ENCODE measurements around the gene SACS. TPM values are rescaled to one million over a fixed set of nuclear protein-coding genes. Genes with fewer than 3 reads are reported as not detected.
A peak's percentile ranks its signal among the peaks of the same experiment; 100 is the strongest.

SACS gene
- total and polyA plus RNA-seq, 3 experiments from 2014 or later: 7.8 to 50.6 (median 48.1) TPM

GRCh38 chr13:23392313-23392712 is 41.2 kb downstream of the SACS start:
- H3K36me3 ChIP-seq (ENCODE audit: insufficient read depth, low read length): no peaks in the 10 kb centered on the region
- no peaks in the 10 kb centered on the region for H3K27me3 ChIP-seq (ENCODE audit: insufficient read depth, low read length, poor library complexity, severe bottlenecking)
- ChIA-PET POLR2A (no interaction called here), CTCF (no interaction called here)
- Mint-ChIP-seq H3K36me3 (no peaks in the 10 kb centered on the region), H3K4me1 (no peaks in the 10 kb centered on the region), H3K4me3 (no peak overlapping the region), H3K9me3 (no peaks in the 10 kb centered on the region), H3K27ac (no peak overlapping the region), H3K27me3 (peaks cover 3 to 11% of the 10 kb centered on the region in 2 donors)
- no peaks in the 10 kb centered on the region for H3K4me1 ChIP-seq (ENCODE audit: insufficient read depth, low read length)
- H3K27ac ChIP-seq (ENCODE audit: low read depth, low read length): no peak overlapping the region
- H3K4me3 ChIP-seq (ENCODE audit: low read length): no peak overlapping the region
- no peaks in the 10 kb centered on the region for H3K9me3 ChIP-seq (ENCODE audit: low read length)
- DNase-seq: no peak

GRCh38 chr13:23391752-23392151 is 41.8 kb downstream of the SACS start:
- H3K36me3 ChIP-seq (ENCODE audit: insufficient read depth, low read length): no peaks in the 10 kb centered on the region
- Mint-ChIP-seq H3K27me3 (peaks cover 3 to 12% of the 10 kb centered on the region in 2 donors), H3K36me3 (no peaks in the 10 kb centered on the region), H3K9me3 (no peaks in the 10 kb centered on the region), H3K27ac (no peak overlapping the region), H3K4me1 (peaks cover 0 to under 1% (median 0%) of the 10 kb centered on the region in 3 donors), H3K4me3 (no peak overlapping the region)
- CTCF ChIA-PET: no interaction called here
- no peak overlapping the region for H3K4me3 ChIP-seq (ENCODE audit: low read length)
- no peak overlapping the region for H3K27ac ChIP-seq (ENCODE audit: low read depth, low read length)
- POLR2A ChIA-PET: no interaction called here
- no peaks in the 10 kb centered on the region for H3K4me1 ChIP-seq (ENCODE audit: insufficient read depth, low read length)
- DNase-seq: no peak
- no peaks in the 10 kb centered on the region for H3K9me3 ChIP-seq (ENCODE audit: low read length)
- H3K27me3 ChIP-seq (ENCODE audit: insufficient read depth, low read length, poor library complexity, severe bottlenecking): no peaks in the 10 kb centered on the region

GRCh38 chr13:23386533-23386932 is 47.0 kb downstream of the SACS start:
- H3K27me3 ChIP-seq (ENCODE audit: insufficient read depth, low read length, poor library complexity, severe bottlenecking): no peaks in the 10 kb centered on the region
- Mint-ChIP-seq H3K36me3 (no peaks in the 10 kb centered on the region), H3K4me3 (no peak overlapping the region), H3K4me1 (peaks cover 0 to 5% (median 0%) of the 10 kb centered on the region in 3 donors), H3K27me3 (peaks cover 0 to 9% of the 10 kb centered on the region in 2 donors), H3K27ac (peak overlapping the region in 1 of 8 donors; percentile 29), H3K9me3 (no peaks in the 10 kb centered on the region)
- H3K4me3 ChIP-seq (ENCODE audit: low read length): no peak overlapping the region
- POLR2A ChIA-PET: no interaction called here
- no peaks in the 10 kb centered on the region for H3K4me1 ChIP-seq (ENCODE audit: insufficient read depth, low read length)
- no peak for DNase-seq
- no peak overlapping the region for H3K27ac ChIP-seq (ENCODE audit: low read depth, low read length)
- no peaks in the 10 kb centered on the region for H3K9me3 ChIP-seq (ENCODE audit: low read length)
- no peaks in the 10 kb centered on the region for H3K36me3 ChIP-seq (ENCODE audit: insufficient read depth, low read length)
- CTCF ChIA-PET: no interaction called here

GRCh38 chr13:23385931-23386330 is 47.6 kb downstream of the SACS start:
- ChIA-PET CTCF (no interaction called here), POLR2A (no interaction called here)
- Mint-ChIP-seq H3K4me1 (peaks cover 0 to 5% (median 0%) of the 10 kb centered on the region in 3 donors), H3K27ac (no peak overlapping the region), H3K27me3 (peaks cover 0 to 9% of the 10 kb centered on the region in 2 donors), H3K4me3 (no peak overlapping the region), H3K36me3 (no peaks in the 10 kb centered on the region), H3K9me3 (no peaks in the 10 kb centered on the region)
- H3K27me3 ChIP-seq (ENCODE audit: insufficient read depth, low read length, poor library complexity, severe bottlenecking): no peaks in the 10 kb centered on the region
- H3K4me3 ChIP-seq (ENCODE audit: low read length): no peak overlapping the region
- no peaks in the 10 kb centered on the region for H3K4me1 ChIP-seq (ENCODE audit: insufficient read depth, low read length)
- H3K27ac ChIP-seq (ENCODE audit: low read depth, low read length): no peak overlapping the region
- H3K9me3 ChIP-seq (ENCODE audit: low read length): no peaks in the 10 kb centered on the region
- no peaks in the 10 kb centered on the region for H3K36me3 ChIP-seq (ENCODE audit: insufficient read depth, low read length)
- no peak for DNase-seq

- Mint-ChIP-seq H3K4me3 (no peak overlapping the region), H3K27ac (no peak overlapping the region), H3K36me3 (no peaks in the 10 kb centered on the region), H3K27me3 (peaks cover 0 to 9% of the 10 kb centered on the region in 2 donors), H3K9me3 (no peaks in the 10 kb centered on the region), H3K4me1 (peaks cover 4 to 15% (median 9%) of the 10 kb centered on the region in 3 donors)
- Histone ChIP-seq H3K27ac (ENCODE audit: low read depth, low read length) (no peak overlapping the region), H3K4me3 (ENCODE audit: low read length) (no peak overlapping the region), H3K27me3 (ENCODE audit: insufficient read depth, low read length, poor library complexity, severe bottlenecking) (no peaks in the 10 kb centered on the region), H3K4me1 (ENCODE audit: insufficient read depth, low read length) (no peaks in the 10 kb centered on the region), H3K36me3 (ENCODE audit: insufficient read depth, low read length) (no peaks in the 10 kb centered on the region), H3K9me3 (ENCODE audit: low read length) (no peaks in the 10 kb centered on the region)
- ChIA-PET POLR2A (no interaction called here), CTCF (no interaction called here)
- DNase-seq: no peak
Observed at GRCh38 chr13:23384111-23384510, 49.4 kb downstream of the SACS start.

GRCh38 chr13:23383151-23383550 is 50.4 kb downstream of the SACS start:
- Mint-ChIP-seq H3K4me1 (peaks cover 9 to 23% (median 17%) of the 10 kb centered on the region in 3 donors), H3K27me3 (peaks cover 0 to 9% of the 10 kb centered on the region in 2 donors), H3K9me3 (peaks cover 0 to 2% (median 0%) of the 10 kb centered on the region in 5 donors), H3K4me3 (no peak overlapping the region), H3K36me3 (no peaks in the 10 kb centered on the region), H3K27ac (no peak overlapping the region)
- no peak for DNase-seq
- no peaks in the 10 kb centered on the region for H3K27me3 ChIP-seq (ENCODE audit: insufficient read depth, low read length, poor library complexity, severe bottlenecking)
- no peak overlapping the region for H3K4me3 ChIP-seq (ENCODE audit: low read length)
- H3K36me3 ChIP-seq (ENCODE audit: insufficient read depth, low read length): no peaks in the 10 kb centered on the region
- no peak overlapping the region for H3K27ac ChIP-seq (ENCODE audit: low read depth, low read length)
- H3K4me1 ChIP-seq (ENCODE audit: insufficient read depth, low read length): peaks cover 8% of the 10 kb centered on the region
- H3K9me3 ChIP-seq (ENCODE audit: low read length): no peaks in the 10 kb centered on the region
- POLR2A ChIA-PET: no interaction called here
- CTCF ChIA-PET: no interaction called here

GRCh38 chr13:23381866-23382265 is 51.6 kb downstream of the SACS start:
- peaks cover 19 to 33% (median 28%) of the 10 kb centered on the region in 3 donors for H3K4me1 Mint-ChIP-seq
- no peaks in the 10 kb centered on the region for H3K9me3 ChIP-seq (ENCODE audit: low read length)
- H3K4me1 ChIP-seq (ENCODE audit: insufficient read depth, low read length): peaks cover 16% of the 10 kb centered on the region
- no peak for DNase-seq
- no peaks in the 10 kb centered on the region for H3K36me3 ChIP-seq (ENCODE audit: insufficient read depth, low read length)
- H3K4me3 Mint-ChIP-seq: no peak overlapping the region
- H3K36me3 Mint-ChIP-seq: no peaks in the 10 kb centered on the region
- no peak overlapping the region for H3K4me3 ChIP-seq (ENCODE audit: low read length)
- H3K27ac ChIP-seq (ENCODE audit: low read depth, low read length): no peak overlapping the region
- H3K9me3 Mint-ChIP-seq: peaks cover 0 to 2% (median 0%) of the 10 kb centered on the region in 5 donors
- ChIA-PET CTCF (no interaction called here), POLR2A (no interaction called here)
- no peaks in the 10 kb centered on the region for H3K27me3 ChIP-seq (ENCODE audit: insufficient read depth, low read length, poor library complexity, severe bottlenecking)
- peaks cover 0 to 3% of the 10 kb centered on the region in 2 donors for H3K27me3 Mint-ChIP-seq
- no peak overlapping the region for H3K27ac Mint-ChIP-seq

GRCh38 chr13:23380534-23380933 is 53.0 kb downstream of the SACS start:
- no peak overlapping the region for H3K4me3 Mint-ChIP-seq
- no peaks in the 10 kb centered on the region for H3K36me3 ChIP-seq (ENCODE audit: insufficient read depth, low read length)
- H3K36me3 Mint-ChIP-seq: no peaks in the 10 kb centered on the region
- DNase-seq: no peak
- no peak overlapping the region for H3K27ac ChIP-seq (ENCODE audit: low read depth, low read length)
- ChIA-PET CTCF (no interaction called here), POLR2A (no interaction called here)
- no peak overlapping the region for H3K27ac Mint-ChIP-seq
- no peaks in the 10 kb centered on the region for H3K27me3 ChIP-seq (ENCODE audit: insufficient read depth, low read length, poor library complexity, severe bottlenecking)
- peaks cover 0 to 2% (median 0%) of the 10 kb centered on the region in 5 donors for H3K9me3 Mint-ChIP-seq
- H3K9me3 ChIP-seq (ENCODE audit: low read length): no peaks in the 10 kb centered on the region
- H3K27me3 Mint-ChIP-seq: no peaks in the 10 kb centered on the region
- H3K4me1 ChIP-seq (ENCODE audit: insufficient read depth, low read length): peaks cover 21% of the 10 kb centered on the region
- no peak overlapping the region for H3K4me3 ChIP-seq (ENCODE audit: low read length)
- H3K4me1 Mint-ChIP-seq: peaks cover 27 to 41% (median 37%) of the 10 kb centered on the region in 3 donors

Data from CD8-positive, alpha-beta memory T cell (primary cell).